T follicular helper cell (primary cell): ENCODE measurements around the gene RBKS.

Experiments used
- DNase-seq: peaks from one replicate; pipeline ENCODE4 v3.0.0-alpha.2; 2020; ENCODE audit warnings: low read depth
- total RNA-seq, 2 experiments: gene quantifications; one replicate each; lab custom pipeline; 2026; lab: John Stamatoyannopoulos, UW

The RBKS gene
- 2.5 to 2.8 reads per million in 2 experiments for total RNA-seq

- peak; percentile 84 for DNase-seq
Measured at GRCh38 chr2:27890146-27890923, at the start of gene RBKS, which contains the start of gene BABAM2. Gene RBKS (minus strand): TSS chr2:27890387. CDS start chr2:27890345, 42 bp downstream. Gene BABAM2 (plus strand): TSS chr2:27890729. CDS start chr2:27894557, 3,828 bp downstream.

GRCh38 chr2:27935026-27935425, 44.8 kb upstream of the RBKS start:
- DNase-seq, result no peak

GRCh38 chr2:27932396-27932795, 42.2 kb upstream of the RBKS start:
- no peak for DNase-seq

- DNase-seq, result no peak
Measured at GRCh38 chr2:27931361-27931950, 41.3 kb upstream of the RBKS start.

- DNase-seq, result no peak
Measured at GRCh38 chr2:27929916-27930486, 39.8 kb upstream of the RBKS start.

GRCh38 chr2:27925766-27926472, 35.7 kb upstream of the RBKS start:
- DNase-seq, result no peak

- DNase-seq, result no peak
Measured at GRCh38 chr2:27922842-27923241, 32.7 kb upstream of the RBKS start.

GRCh38 chr2:27921880-27922547, 31.8 kb upstream of the RBKS start:
- no peak for DNase-seq

GRCh38 chr2:27921424-27921823, 31.2 kb upstream of the RBKS start:
- no peak for DNase-seq

GRCh38 chr2:27920148-27920885, 30.1 kb upstream of the RBKS start:
- DNase-seq, result no peak

GRCh38 chr2:27916293-27916995, 26.3 kb upstream of the RBKS start:
- DNase-seq, result no peak

GRCh38 chr2:27915874-27916273, 25.7 kb upstream of the RBKS start:
- no peak for DNase-seq

- no peak for DNase-seq
Measured at GRCh38 chr2:27915191-27915590, 25.0 kb upstream of the RBKS start.

GRCh38 chr2:27914805-27915175, 24.6 kb upstream of the RBKS start:
- no peak for DNase-seq

GRCh38 chr2:27914041-27914804, 24.0 kb upstream of the RBKS start:
- DNase-seq, result no peak

GRCh38 chr2:27912512-27912911, 22.3 kb upstream of the RBKS start:
- DNase-seq, result no peak

GRCh38 chr2:27911458-27912210, 21.4 kb upstream of the RBKS start:
- no peak for DNase-seq

GRCh38 chr2:27909901-27910300, 19.7 kb upstream of the RBKS start:
- DNase-seq, result no peak

- DNase-seq, result no peak
Measured at GRCh38 chr2:27907547-27907946, 17.4 kb upstream of the RBKS start.
